Progenitor cell of endocrine pancreas (in vitro differentiated cells): Measurements from ENCODE around the gene HMG20A. TPM values are rescaled to one million over a fixed set of nuclear protein-coding genes. Genes with fewer than 3 reads are reported as not detected.

ENCODE experiments used
- DNase-seq: peaks from one replicate; pipeline ENCODE4 v3.0.0; 2021; ENCODE audit warnings: low spot score; ENCODE audit not compliant: unreplicated experiment
- H3K27ac Mint-ChIP-seq: 2 replicates; pipeline ENCODE4 v1.8.0; 2021; ENCODE audit warnings: mild to moderate bottlenecking, moderate library complexity, mixed read lengths
- H3K27me3 Mint-ChIP-seq: 2 replicates; pipeline ENCODE4 v1.8.0; 2021; ENCODE audit warnings: mixed read lengths
- H3K36me3 Mint-ChIP-seq: 2 replicates; pipeline ENCODE4 v1.8.0; 2022; ENCODE audit warnings: mixed read lengths; ENCODE audit not compliant: insufficient read depth
- H3K4me1 Mint-ChIP-seq: 2 replicates; pipeline ENCODE4 v1.8.0; 2021; ENCODE audit warnings: low read depth, mixed read lengths
- H3K4me3 Mint-ChIP-seq: 2 replicates; pipeline ENCODE4 v1.8.0; 2021; ENCODE audit warnings: low read depth, mild to moderate bottlenecking, moderate library complexity, mixed read lengths
- H3K9me3 Mint-ChIP-seq: 2 replicates; pipeline ENCODE4 v1.8.0; 2021; ENCODE audit warnings: low read depth, mixed read lengths
- total RNA-seq: library from RNA; stranded (reverse); gene quantifications from 2 replicates; pipeline ENCODE4 v1.2.1, GENCODE V29; 2021
- TF ChIP-seq, protein P1 (sequence below): fragments of 200-600 bp; sonication (generic); IDR thresholded peaks from one replicate; pipeline ENCODE4 v1.5.0; 2021; ENCODE audit warnings: antibody characterized with exemption, mild to moderate bottlenecking; ENCODE audit not compliant: unreplicated experiment

Gene HMG20A
- total RNA-seq, 1 donor from 2014 or later: 46.0 TPM

DNA sequence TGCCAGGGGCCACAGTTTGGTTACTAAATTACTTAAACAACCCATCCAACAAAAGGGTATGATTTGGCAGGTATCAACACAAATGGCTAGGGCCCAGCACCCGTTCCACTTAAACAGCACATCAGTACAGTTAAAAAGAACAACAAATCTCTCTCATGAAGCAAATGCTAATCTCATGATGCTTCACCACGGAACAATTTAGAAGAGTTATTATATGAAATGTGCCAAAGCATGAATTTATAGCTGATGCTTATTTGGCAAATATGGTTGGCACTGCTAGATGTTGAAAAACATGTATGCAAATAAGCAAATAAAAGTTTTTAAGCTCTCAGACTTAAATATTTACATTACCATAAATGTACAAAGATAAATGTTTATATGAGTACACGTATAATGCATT lies 3.1 kb upstream of the HMG20A start:
- TF ChIP-seq, protein P1, sequence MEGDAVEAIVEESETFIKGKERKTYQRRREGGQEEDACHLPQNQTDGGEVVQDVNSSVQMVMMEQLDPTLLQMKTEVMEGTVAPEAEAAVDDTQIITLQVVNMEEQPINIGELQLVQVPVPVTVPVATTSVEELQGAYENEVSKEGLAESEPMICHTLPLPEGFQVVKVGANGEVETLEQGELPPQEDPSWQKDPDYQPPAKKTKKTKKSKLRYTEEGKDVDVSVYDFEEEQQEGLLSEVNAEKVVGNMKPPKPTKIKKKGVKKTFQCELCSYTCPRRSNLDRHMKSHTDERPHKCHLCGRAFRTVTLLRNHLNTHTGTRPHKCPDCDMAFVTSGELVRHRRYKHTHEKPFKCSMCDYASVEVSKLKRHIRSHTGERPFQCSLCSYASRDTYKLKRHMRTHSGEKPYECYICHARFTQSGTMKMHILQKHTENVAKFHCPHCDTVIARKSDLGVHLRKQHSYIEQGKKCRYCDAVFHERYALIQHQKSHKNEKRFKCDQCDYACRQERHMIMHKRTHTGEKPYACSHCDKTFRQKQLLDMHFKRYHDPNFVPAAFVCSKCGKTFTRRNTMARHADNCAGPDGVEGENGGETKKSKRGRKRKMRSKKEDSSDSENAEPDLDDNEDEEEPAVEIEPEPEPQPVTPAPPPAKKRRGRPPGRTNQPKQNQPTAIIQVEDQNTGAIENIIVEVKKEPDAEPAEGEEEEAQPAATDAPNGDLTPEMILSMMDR: no peak
- DNase-seq: no peak
- no peaks in the 10 kb centered on the region for H3K36me3 Mint-ChIP-seq
- H3K9me3 Mint-ChIP-seq: no peaks in the 10 kb centered on the region
- peaks cover 17% of the 10 kb centered on the region for H3K4me1 Mint-ChIP-seq
- H3K27ac Mint-ChIP-seq: no peak overlapping the region
- H3K27me3 Mint-ChIP-seq: no peaks in the 10 kb centered on the region
- H3K4me3 Mint-ChIP-seq: peak overlapping the region; percentile 9

DNA sequence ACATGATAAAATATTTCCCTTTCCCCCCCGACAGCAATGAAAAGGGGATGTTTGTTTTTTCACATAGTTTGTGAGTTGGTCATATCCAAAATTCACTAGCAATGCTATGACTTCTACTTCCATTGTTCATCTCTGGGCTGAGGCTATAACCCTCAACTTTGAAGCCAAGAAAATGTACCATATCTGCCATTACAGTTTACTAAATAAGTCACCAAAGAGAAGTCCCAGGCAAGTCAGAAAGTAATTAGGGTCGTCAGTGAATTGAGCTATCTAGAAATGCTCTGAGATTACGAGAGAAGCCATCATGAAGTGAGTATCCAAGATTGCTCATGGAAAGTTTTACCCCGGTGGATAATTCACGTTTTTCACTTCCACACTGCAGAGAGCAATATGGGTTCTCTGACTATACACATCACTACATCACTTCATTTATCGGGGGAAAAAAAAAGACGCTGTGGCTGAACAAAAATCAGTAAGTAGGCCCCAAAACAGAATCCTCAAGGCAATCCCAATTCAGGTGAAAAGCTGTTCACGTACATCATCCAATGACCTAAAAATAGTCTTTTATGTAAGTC lies 2.2 kb upstream of the HMG20A start:
- Mint-ChIP-seq H3K4me1 (peaks cover 17% of the 10 kb centered on the region), H3K4me3 (peak overlapping the region; percentile 85), H3K27me3 (no peaks in the 10 kb centered on the region), H3K27ac (peak overlapping the region; percentile 92), H3K36me3 (no peaks in the 10 kb centered on the region), H3K9me3 (no peaks in the 10 kb centered on the region)
- TF ChIP-seq, protein P1: no peak
- no peak for DNase-seq

DNA sequence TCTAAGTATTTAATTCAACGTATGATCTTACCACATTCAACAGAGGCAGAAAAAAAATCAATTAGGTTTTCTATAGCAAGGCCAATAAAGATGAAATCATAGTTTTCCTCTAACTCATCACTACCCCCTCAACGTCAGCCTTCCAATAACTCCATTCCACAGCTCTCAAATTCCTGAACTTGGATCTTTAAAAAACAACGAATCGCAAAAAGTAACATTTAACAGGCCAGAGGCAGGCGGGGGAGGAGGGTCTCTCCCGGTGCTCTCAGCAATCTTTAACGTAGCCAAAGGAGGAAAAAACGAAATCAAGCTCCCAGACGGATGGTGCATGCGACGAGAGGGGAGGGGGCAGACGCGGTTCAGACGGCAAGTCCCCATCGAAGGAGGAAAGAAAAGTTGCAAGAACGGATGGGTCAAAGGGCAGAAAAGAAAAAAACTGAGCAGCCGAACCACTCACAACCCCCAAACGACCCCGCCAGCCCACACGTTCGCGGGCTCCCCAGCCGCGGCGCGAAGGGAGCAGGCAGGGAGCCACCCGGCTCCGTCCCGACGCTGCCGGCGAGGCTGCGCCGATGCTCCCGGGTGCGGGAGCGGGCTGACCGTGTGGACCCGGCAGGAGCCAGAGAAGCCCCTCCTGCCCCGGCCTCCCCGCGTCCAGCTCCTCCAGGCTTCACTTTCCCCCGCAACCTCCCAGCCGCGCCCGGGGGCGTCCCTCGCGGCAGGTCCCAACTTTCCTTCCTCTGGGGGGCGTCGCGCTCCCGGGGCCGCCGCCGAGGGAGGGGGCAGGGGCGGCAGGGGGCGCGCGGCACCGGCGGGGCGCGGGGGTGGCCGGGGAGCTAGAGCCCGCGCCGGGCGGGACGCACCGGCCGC lies 1.5 kb upstream of the HMG20A start:
- peak; percentile 39 for DNase-seq
- no peaks in the 10 kb centered on the region for H3K36me3 Mint-ChIP-seq
- H3K27ac Mint-ChIP-seq: peak overlapping the region; percentile 92
- peak overlapping the region; percentile 85 for H3K4me3 Mint-ChIP-seq
- H3K27me3 Mint-ChIP-seq: no peaks in the 10 kb centered on the region
- H3K9me3 Mint-ChIP-seq: no peaks in the 10 kb centered on the region
- H3K4me1 Mint-ChIP-seq: peaks cover 21% of the 10 kb centered on the region
- TF ChIP-seq, protein P1: peak; percentile 30

DNA sequence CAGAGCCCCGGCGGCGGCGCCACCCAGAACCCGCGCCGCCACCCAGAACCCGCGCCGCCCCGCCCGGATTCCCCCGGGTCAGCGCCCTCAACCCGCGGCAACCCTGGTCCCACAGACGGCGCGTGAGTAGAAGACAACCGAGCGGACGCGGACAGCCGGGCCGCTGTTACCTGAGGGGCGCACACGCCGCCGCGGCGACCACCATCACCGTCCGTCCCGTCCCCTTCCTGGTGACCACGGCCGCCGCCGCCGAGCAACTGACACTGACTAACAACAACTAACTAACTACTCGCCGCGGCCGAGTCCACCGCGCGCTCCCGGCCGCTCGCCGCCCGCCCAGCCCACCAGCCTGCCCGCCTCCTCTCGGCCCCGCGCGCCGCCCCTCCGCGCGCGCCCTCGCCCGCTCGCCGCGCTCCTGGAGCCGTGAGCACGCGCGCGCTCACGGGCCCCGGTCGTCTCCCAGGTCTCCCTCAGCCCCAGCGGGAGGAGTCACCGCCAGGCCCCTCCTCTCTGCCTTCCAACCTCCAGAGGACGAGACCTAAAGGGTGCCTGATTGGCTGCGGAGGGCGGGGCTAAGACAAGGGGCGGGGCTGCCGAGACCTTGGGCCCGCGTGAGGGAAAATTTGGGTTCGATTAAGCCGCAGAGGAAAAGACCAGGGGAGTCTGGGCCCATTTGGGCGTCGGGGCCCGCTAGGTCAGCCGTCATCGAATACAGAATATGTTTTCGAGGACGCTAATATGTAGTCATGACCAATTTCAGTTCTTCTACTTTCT lies 665 bp upstream of the HMG20A start, which contains the start of gene PEAK1:
Gene PEAK1 (minus strand): TSS at position 269 of the 774 bp plus-strand sequence. CDS start 238,178 bp downstream, outside the sequence.
- H3K4me1 Mint-ChIP-seq: peaks cover 27% of the 10 kb centered on the region
- H3K4me3 Mint-ChIP-seq: peak within 1 kb of the TSS; percentile 97
- no peaks in the 10 kb centered on the region for H3K9me3 Mint-ChIP-seq
- no peaks in the 10 kb centered on the region for H3K27me3 Mint-ChIP-seq
- no peaks in the 10 kb centered on the region for H3K36me3 Mint-ChIP-seq
- peak; percentile 99 for DNase-seq
- H3K27ac Mint-ChIP-seq: peak within 1 kb of the TSS; percentile 99
- TF ChIP-seq, protein P1: no peak

DNA sequence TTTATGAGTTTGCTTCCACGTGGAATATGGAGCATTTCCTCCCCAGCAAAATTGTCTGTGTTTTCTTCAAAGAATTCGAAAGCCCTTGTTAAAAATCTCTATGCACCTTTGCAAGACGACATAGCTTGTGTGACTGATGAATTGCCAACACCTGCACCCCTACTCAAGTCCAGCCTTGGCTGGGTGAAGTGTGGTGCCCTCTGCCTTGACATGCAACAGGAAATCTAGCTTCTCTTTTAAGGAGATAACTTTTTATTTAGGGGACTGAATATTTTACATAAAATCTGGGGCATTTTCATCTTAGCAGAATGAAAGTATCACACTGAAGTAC lies 647 bp downstream of the HMG20A start:
- H3K4me3 Mint-ChIP-seq: peak overlapping the region; percentile 97
- H3K36me3 Mint-ChIP-seq: no peaks in the 10 kb centered on the region
- H3K27ac Mint-ChIP-seq: peak overlapping the region; percentile 99
- H3K27me3 Mint-ChIP-seq: no peaks in the 10 kb centered on the region
- no peak for DNase-seq
- TF ChIP-seq, protein P1: no peak
- H3K4me1 Mint-ChIP-seq: peaks cover 33% of the 10 kb centered on the region
- no peaks in the 10 kb centered on the region for H3K9me3 Mint-ChIP-seq
